Esophagus (tissue), 2 donors: Measurements from ENCODE around the gene SPTBN4. TPM values are rescaled to one million over a fixed set of nuclear protein-coding genes. Genes with fewer than 3 reads are reported as not detected.

ENCODE experiments used
- H3K27ac ChIP-seq, 2 donors: one replicate each; pipeline ENCODE4 v1.5.1; 2013; ENCODE audit warnings: low read depth in 2 of 2, mild to moderate bottlenecking in 2 of 2, inconsistent platforms in 1 of 2, low read length in 1 of 2, moderate library complexity in 1 of 2
- H3K27me3 ChIP-seq, 2 donors: one replicate each; pipeline ENCODE4 v1.6.1; 2013; ENCODE audit warnings: low read length in 2 of 2, control low read depth in 1 of 2, mild to moderate bottlenecking in 1 of 2; ENCODE audit not compliant: insufficient read depth in 2 of 2, control insufficient read depth in 1 of 2
- H3K36me3 ChIP-seq, 2 donors: one replicate each; pipeline ENCODE4 v1.6.1; 2013; ENCODE audit warnings: low read length in 1 of 2; ENCODE audit not compliant: control insufficient read depth in 2 of 2, insufficient read depth in 2 of 2
- H3K4me1 ChIP-seq, 2 donors: one replicate each; pipeline ENCODE4 v1.6.1; 2013; ENCODE audit warnings: low read length in 1 of 2; ENCODE audit not compliant: control insufficient read depth in 2 of 2, insufficient read depth in 2 of 2
- H3K4me3 ChIP-seq, 2 donors: one replicate each; pipeline ENCODE4 v1.5.1; 2013; ENCODE audit warnings: low read length in 2 of 2, mild to moderate bottlenecking in 2 of 2, low read depth in 1 of 2, moderate library complexity in 1 of 2
- H3K9me3 ChIP-seq, 2 donors: one replicate each; pipeline ENCODE4 v1.6.1; 2013; ENCODE audit warnings: mild to moderate bottlenecking in 2 of 2, low read depth in 1 of 2, low read length in 1 of 2, moderate library complexity in 1 of 2; ENCODE audit not compliant: control insufficient read depth in 2 of 2, insufficient read depth in 1 of 2
- WGBS, 2 donors: extraction: QIAGEN DNeasy Blood & Tissue Kit; methylation state at CpG; one replicate each; pipeline ENCODE4 v1.1.7; 2013; 5-methylcytosine and 5-hydroxymethylcytosine counted together
- polyA plus RNA-seq, 2 donors: library from polyadenylated mRNA; stranded (reverse); fragments of 200-250 nt; gene quantifications; one replicate each; pipeline ENCODE4 v1.2.3, GENCODE V29; 2013
- donor health status: healthy with polysubstance abuse.
- donor health status: Bipolar disorder and iron deficiency.

The SPTBN4 gene
- 1 to 10 TPM in 1 of 2 donors, under 1 TPM in 1; 0.68 to 1.2 TPM for polyA plus RNA-seq

- peak within 1 kb of the TSS; percentile 49 for H3K4me3 ChIP-seq
- no peaks in the 10 kb centered on the region for H3K36me3 ChIP-seq
- peak within 1 kb of the TSS; percentile 75 to 90 for H3K27ac ChIP-seq
- H3K27me3 ChIP-seq, result no peaks in the 10 kb centered on the region
- H3K4me1 ChIP-seq, result peaks cover 4 to 8% of the 10 kb centered on the region in 2 donors
- H3K9me3 ChIP-seq, result no peaks in the 10 kb centered on the region
- 7 to 15% methylated on average over 21 to 87 of the region's 87 CpGs for WGBS, 2 donors
Observed at GRCh38 chr19:40466985-40467734, at the start of gene SPTBN4. TSS of gene SPTBN4 (plus strand) at chr19:40467001. CDS start at chr19:40472622, 5,621 bp downstream.

- Histone ChIP-seq H3K27me3 (no peaks in the 10 kb centered on the region), H3K27ac (peak overlapping the region; percentile 42 to 47), H3K9me3 (no peaks in the 10 kb centered on the region), H3K4me1 (peaks cover 0 to 3% of the 10 kb centered on the region in 2 donors), H3K4me3 (no peak overlapping the region), H3K36me3 (peaks cover 0 to 4% of the 10 kb centered on the region in 2 donors)
- 72 to 74% methylated on average over 4 of the region's 4 CpGs for WGBS, 2 donors
Observed at GRCh38 chr19:40417643-40417981, 49.2 kb upstream of the SPTBN4 start.

- H3K9me3 ChIP-seq, result no peaks in the 10 kb centered on the region
- H3K36me3 ChIP-seq, result peaks cover 0 to 8% of the 10 kb centered on the region in 2 donors
- 83 to 86% methylated on average over 3 of the region's 3 CpGs for WGBS, 2 donors
- H3K4me3 ChIP-seq, result no peak overlapping the region
- H3K4me1 ChIP-seq, result peaks cover under 1 to 7% of the 10 kb centered on the region in 2 donors
- H3K27me3 ChIP-seq, result no peaks in the 10 kb centered on the region
- H3K27ac ChIP-seq, result peak overlapping the region in 1 of 2 donors; percentile 47
Observed at GRCh38 chr19:40418040-40418439, 48.8 kb upstream of the SPTBN4 start.

GRCh38 chr19:40419066-40419612 lies 47.7 kb upstream of the SPTBN4 start:
- Histone ChIP-seq H3K27ac (peak overlapping the region in 1 of 2 donors; percentile 68), H3K9me3 (no peaks in the 10 kb centered on the region), H3K4me1 (peaks cover 3 to 12% of the 10 kb centered on the region in 2 donors), H3K4me3 (no peak overlapping the region), H3K27me3 (no peaks in the 10 kb centered on the region), H3K36me3 (peaks cover 0 to 11% of the 10 kb centered on the region in 2 donors)
- 65 to 76% methylated on average over 5 of the region's 5 CpGs for WGBS, 2 donors

- no peaks in the 10 kb centered on the region for H3K27me3 ChIP-seq
- peaks cover 3 to 11% of the 10 kb centered on the region in 2 donors for H3K4me1 ChIP-seq
- H3K27ac ChIP-seq, result no peak overlapping the region
- H3K36me3 ChIP-seq, result peaks cover 0 to 11% of the 10 kb centered on the region in 2 donors
- H3K4me3 ChIP-seq, result no peak overlapping the region
- WGBS, 2 donors, result 91 to 94% methylated on average over 5 of the region's 5 CpGs
- no peaks in the 10 kb centered on the region for H3K9me3 ChIP-seq
Observed at GRCh38 chr19:40419780-40420179, 47.0 kb upstream of the SPTBN4 start.

GRCh38 chr19:40420451-40420765 lies 46.4 kb upstream of the SPTBN4 start:
- Histone ChIP-seq H3K9me3 (no peaks in the 10 kb centered on the region), H3K36me3 (peaks cover 0 to 11% of the 10 kb centered on the region in 2 donors), H3K4me3 (peak overlapping the region; percentile 70 to 77), H3K27me3 (no peaks in the 10 kb centered on the region), H3K27ac (peak overlapping the region; percentile 99 to 100), H3K4me1 (peaks cover 3 to 9% of the 10 kb centered on the region in 2 donors)
- 51 to 56% methylated on average over 12 to 14 of the region's 14 CpGs for WGBS, 2 donors

GRCh38 chr19:40420766-40421765 lies 45.7 kb upstream of the SPTBN4 start:
- Histone ChIP-seq H3K27ac (peak overlapping the region; percentile 99 to 100), H3K36me3 (peaks cover 0 to 11% of the 10 kb centered on the region in 2 donors), H3K9me3 (no peaks in the 10 kb centered on the region), H3K4me1 (peaks cover 3 to 9% of the 10 kb centered on the region in 2 donors), H3K27me3 (no peaks in the 10 kb centered on the region), H3K4me3 (peak overlapping the region; percentile 70 to 77)
- 2% methylated on average over 54 to 56 of the region's 56 CpGs for WGBS, 2 donors

GRCh38 chr19:40421993-40422747 lies 44.6 kb upstream of the SPTBN4 start:
- H3K9me3 ChIP-seq, result no peaks in the 10 kb centered on the region
- no peaks in the 10 kb centered on the region for H3K27me3 ChIP-seq
- 72 to 78% methylated on average over 16 of the region's 16 CpGs for WGBS, 2 donors
- peak overlapping the region in 1 of 2 donors; percentile 70 for H3K4me3 ChIP-seq
- H3K4me1 ChIP-seq, result peaks cover 3 to 9% of the 10 kb centered on the region in 2 donors
- H3K36me3 ChIP-seq, result peaks cover 0 to 11% of the 10 kb centered on the region in 2 donors
- peak overlapping the region; percentile 99 to 100 for H3K27ac ChIP-seq
